Measurements from ENCODE around the gene KLHL12.

GRCh38 chr1:202854787-202855186 lies 72.2 kb downstream of the KLHL12 start:
- TF ChIP-seq CTCF (IDR thresholded peaks at IDR 0.05) (no peak), POLR2A (IDR thresholded peaks at IDR 0.05) (no peak)

Measured in stomach (tissue), 4 donors.